ENCODE results near the gene RNF144A.

Gene RNF144A

GRCh38 chr2:6909431-6910385 is 7.5 kb upstream of the RNF144A start:
- DNase-seq, result no peak

GRCh38 chr2:6911721-6912120 is 5.5 kb upstream of the RNF144A start:
- DNase-seq, result no peak

- no peak for DNase-seq
Measured at GRCh38 chr2:6913415-6914157, 3.6 kb upstream of the RNF144A start.

GRCh38 chr2:6914828-6915227 is 2.4 kb upstream of the RNF144A start:
- no peak for DNase-seq

- no peak for DNase-seq
Measured at GRCh38 chr2:6915399-6915798, 1.8 kb upstream of the RNF144A start.

- DNase-seq, result no peak
Measured at GRCh38 chr2:6916224-6916623, 988 bp upstream of the RNF144A start.

GRCh38 chr2:6916736-6917070 is 509 bp upstream of the RNF144A start:
- DNase-seq, result no peak

- no peak for DNase-seq
Measured at GRCh38 chr2:6917761-6918421, 679 bp downstream of the RNF144A start.

- no peak for DNase-seq
Measured at GRCh38 chr2:6919901-6920742, 2.9 kb downstream of the RNF144A start.

GRCh38 chr2:6920743-6921064 is 3.5 kb downstream of the RNF144A start:
- no peak for DNase-seq

GRCh38 chr2:6921321-6921922 is 4.2 kb downstream of the RNF144A start:
- DNase-seq, result no peak

GRCh38 chr2:6922201-6922656 is 5.0 kb downstream of the RNF144A start:
- no peak for DNase-seq

- DNase-seq, result no peak
Measured at GRCh38 chr2:6923319-6923718, 6.1 kb downstream of the RNF144A start.

GRCh38 chr2:6924101-6924923 is 7.1 kb downstream of the RNF144A start:
- DNase-seq, result no peak

GRCh38 chr2:6924924-6925409 is 7.8 kb downstream of the RNF144A start:
- DNase-seq, result no peak

- no peak for DNase-seq
Measured at GRCh38 chr2:6926071-6926732, 9.0 kb downstream of the RNF144A start.

- DNase-seq, result no peak
Measured at GRCh38 chr2:6927186-6927585, 10.0 kb downstream of the RNF144A start.

GRCh38 chr2:6927753-6928152 is 10.5 kb downstream of the RNF144A start:
- no peak for DNase-seq

GRCh38 chr2:6928452-6928851 is 11.2 kb downstream of the RNF144A start:
- DNase-seq, result no peak

- DNase-seq, result no peak
Measured at GRCh38 chr2:6929196-6929819, 12.1 kb downstream of the RNF144A start.

Data from NCI-H774 (cell line).